GM13977 (cell line): ENCODE data around the gene CPNE1.

ENCODE experiments used
- DNase-seq: peaks from one replicate; pipeline ENCODE4 v3.0.0; 2012; ENCODE audit warnings: low spot score
- CTCF ChIP-seq: IDR thresholded peaks from 2 replicates; pipeline ENCODE4 v1.5.1; 2012; ENCODE audit warnings: mild to moderate bottlenecking, control low read depth; ENCODE audit not compliant: insufficient read depth; ENCODE audit errors: extremely low read depth, missing control alignments
- in situ Hi-C: fragments of 300-500 bp; cut with MboI; formaldehyde crosslinking; loops from one replicate; pipeline ENCODE4 v1.12.0; 2022; ENCODE audit warnings: low sequenced_read_pairs, low pct_unique_long_range_greater_than_20kb, mixed read lengths, inconsistent platforms; ENCODE audit not compliant: unreplicated experiment

Gene CPNE1

DNA sequence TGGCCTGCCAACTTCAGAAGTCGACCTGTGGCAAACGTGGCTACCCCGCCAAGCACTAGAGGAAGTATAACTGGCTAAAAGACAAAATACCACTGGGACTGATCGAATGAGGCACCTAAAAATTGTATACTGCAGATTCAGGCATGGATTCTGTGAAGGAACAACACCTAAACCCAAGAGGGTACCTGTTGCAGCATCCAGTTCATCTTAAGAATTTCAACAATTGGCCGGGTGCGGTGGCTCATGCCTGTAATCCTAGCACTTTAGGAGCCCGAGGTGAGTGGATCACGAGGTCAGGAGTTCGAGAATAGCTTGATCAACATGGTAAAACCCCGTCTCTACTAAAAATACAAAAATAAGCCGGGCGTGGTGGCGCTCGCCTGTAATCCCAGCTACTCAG, 76.3 kb downstream of the CPNE1 start:
- in situ Hi-C loops = no loop called here
- TF ChIP-seq CTCF = no peak
- DNase-seq = no peak

GRCh38 chr20:35587436-35587835, 77.3 kb downstream of the CPNE1 start:
- in situ Hi-C loops = no loop called here
- TF ChIP-seq CTCF = no peak
- no peak for DNase-seq

DNA sequence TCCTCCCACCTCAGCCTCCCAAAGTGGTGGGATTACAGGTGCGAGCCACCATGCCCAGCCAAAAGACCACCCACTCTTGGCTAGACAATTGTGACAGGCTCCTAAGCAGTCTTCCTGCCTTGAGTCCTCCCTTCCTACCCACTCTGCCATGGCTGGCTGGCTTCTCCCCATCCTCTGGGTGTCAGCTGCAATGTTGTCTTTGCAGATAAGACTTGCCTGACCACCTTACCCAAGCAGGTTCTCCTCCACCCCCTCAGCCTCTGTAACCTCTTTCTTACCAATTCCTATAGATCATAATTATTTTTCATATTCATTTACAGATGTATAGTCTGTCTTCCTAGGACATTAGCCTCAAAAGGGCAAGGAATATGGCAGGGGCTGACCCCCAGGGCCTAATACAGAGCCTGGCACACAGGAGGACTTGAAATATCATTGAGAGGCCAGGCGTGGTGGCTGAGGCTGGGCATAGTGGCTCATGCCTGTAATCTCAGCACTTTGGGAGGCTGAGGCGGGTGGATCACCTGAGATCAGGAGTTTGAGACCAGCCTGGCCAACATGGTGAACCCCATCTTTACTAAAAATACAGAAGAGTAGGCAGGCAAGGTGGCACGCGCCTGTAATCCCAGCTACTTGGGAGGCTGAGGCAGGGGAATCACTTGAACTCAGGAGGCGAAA, 77.8 kb downstream of the CPNE1 start:
- in situ Hi-C loops = no loop called here
- no peak for TF ChIP-seq CTCF
- DNase-seq = no peak

DNA sequence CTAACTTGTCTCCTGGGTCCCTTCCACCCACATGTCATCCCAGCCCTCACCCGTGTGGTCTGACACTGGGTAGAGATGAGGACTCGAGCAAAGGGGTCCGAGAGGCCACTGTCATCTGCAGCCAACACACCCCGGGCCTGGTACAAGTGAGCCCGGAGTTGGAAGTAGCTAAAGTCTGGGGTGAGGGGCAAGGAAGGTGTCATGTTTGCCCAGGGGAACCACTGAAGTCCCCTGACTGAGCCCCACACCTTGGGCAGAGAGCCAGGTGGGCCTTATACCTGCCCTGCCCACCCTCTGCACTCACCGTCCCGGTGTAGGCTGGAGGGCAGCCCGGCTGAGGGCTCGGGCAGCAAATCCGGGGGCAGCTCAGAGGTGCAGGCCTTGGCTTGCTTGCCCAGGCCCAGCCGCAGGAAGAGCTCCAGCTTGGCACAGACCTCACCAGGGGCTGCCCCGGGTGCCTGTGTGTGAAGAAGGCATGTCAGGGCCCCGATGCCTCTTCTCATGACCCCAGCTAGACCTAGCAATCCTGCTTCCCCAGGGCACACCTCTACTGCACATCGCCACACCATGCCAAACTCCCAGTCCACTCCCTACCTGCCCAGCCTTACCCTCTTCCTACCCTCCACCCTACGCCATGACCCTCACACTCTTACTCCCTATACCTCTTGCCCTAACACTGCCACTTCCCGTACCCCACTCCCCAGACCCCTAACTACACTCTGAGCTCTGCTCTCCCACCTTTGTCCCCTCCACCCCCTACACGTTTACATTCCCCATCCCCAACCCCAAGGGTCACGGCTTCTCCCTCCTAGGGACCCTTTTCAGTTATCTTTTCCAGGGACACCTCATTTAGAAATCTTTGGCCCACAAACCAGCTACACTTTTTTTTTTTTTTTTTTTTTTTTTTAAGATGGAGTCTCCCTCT, 80.8 kb downstream of the CPNE1 start:
- DNase-seq = no peak
- in situ Hi-C loops = no loop called here
- no peak for TF ChIP-seq CTCF

- in situ Hi-C loops = no loop called here
- DNase-seq = no peak
- TF ChIP-seq CTCF = no peak
Observed at GRCh38 chr20:35582741-35583404, 81.8 kb downstream of the CPNE1 start.

GRCh38 chr20:35582131-35582530, 82.6 kb downstream of the CPNE1 start:
- in situ Hi-C loops = no loop called here
- no peak for DNase-seq
- TF ChIP-seq CTCF = no peak
